ENCODE data around the gene SEC11A. TPM values are rescaled to one million over a fixed set of nuclear protein-coding genes. Genes with fewer than 3 reads are reported as not detected.

Gene SEC11A
- total RNA-seq, 3 donors from 2014 or later (not counting 1 experiment from before 2014, with no cell fraction given) = 78.7 to 89.3 (median 81.8) TPM

- H3K27ac ChIP-seq (ENCODE audit: low read length) = no peak overlapping the region
- H3K27me3 Mint-ChIP-seq (ENCODE audit: low read depth in 2 of 2) = no peaks in the 10 kb centered on the region
- peak overlapping the region in 1 of 2 donors; percentile 56 for H3K27ac Mint-ChIP-seq
- DNase-seq (no peak), ATAC-seq (no peak)
- intact Hi-C loops (cut with micrococcal nuclease) = no loop called here
- no peak for TF ChIP-seq CTCF (IDR thresholded peaks at IDR 0.05)
- H3K36me3 Mint-ChIP-seq = peaks cover 5% of the 10 kb centered on the region
- H3K9me3 ChIP-seq (ENCODE audit: control insufficient read depth, insufficient read depth, low read length) = no peaks in the 10 kb centered on the region
- H3K9me3 Mint-ChIP-seq = no peaks in the 10 kb centered on the region
- 89% methylated on average over 3 of the region's 3 CpGs for WGBS (ENCODE audit: insufficient coverage)
- H3K27me3 ChIP-seq (ENCODE audit: control insufficient read depth, insufficient read depth, low read length) = no peaks in the 10 kb centered on the region
- peaks cover 2 to 32% of the 10 kb centered on the region in 2 donors for H3K4me1 Mint-ChIP-seq
- peaks cover 58% of the 10 kb centered on the region for H3K36me3 ChIP-seq (ENCODE audit: control insufficient read depth, insufficient read depth, low read length)
- H3K4me1 ChIP-seq (ENCODE audit: control insufficient read depth, insufficient read depth, low read length) = peaks cover 9% of the 10 kb centered on the region
- H3K4me3 ChIP-seq (ENCODE audit: low read length) = no peak overlapping the region
- H3K4me3 Mint-ChIP-seq = no peak overlapping the region
Observed at GRCh38 chr15:84648539-84648938, 67.4 kb downstream of the SEC11A start.

- ATAC-seq = no peak
- no peak for TF ChIP-seq CTCF (IDR thresholded peaks at IDR 0.05)
- H3K4me1 Mint-ChIP-seq = peaks cover 0 to 26% of the 10 kb centered on the region in 2 donors
- intact Hi-C loops (cut with micrococcal nuclease) = no loop called here
- peaks cover 5% of the 10 kb centered on the region for H3K36me3 Mint-ChIP-seq
- DNase-seq = no peak
- Histone ChIP-seq H3K27ac (ENCODE audit: low read length) (no peak overlapping the region), H3K4me3 (ENCODE audit: low read length) (no peak overlapping the region), H3K4me1 (ENCODE audit: control insufficient read depth, insufficient read depth, low read length) (peaks cover 1% of the 10 kb centered on the region), H3K36me3 (ENCODE audit: control insufficient read depth, insufficient read depth, low read length) (peaks cover 66% of the 10 kb centered on the region), H3K9me3 (ENCODE audit: control insufficient read depth, insufficient read depth, low read length) (no peaks in the 10 kb centered on the region), H3K27me3 (ENCODE audit: control insufficient read depth, insufficient read depth, low read length) (no peaks in the 10 kb centered on the region)
- H3K4me3 Mint-ChIP-seq = no peak overlapping the region
- no peaks in the 10 kb centered on the region for H3K27me3 Mint-ChIP-seq (ENCODE audit: low read depth in 2 of 2)
- no peaks in the 10 kb centered on the region for H3K9me3 Mint-ChIP-seq
- H3K27ac Mint-ChIP-seq = peak overlapping the region; percentile 6 to 56
Observed at GRCh38 chr15:84647726-84648125, 68.2 kb downstream of the SEC11A start.

- Mint-ChIP-seq H3K27me3 (ENCODE audit: low read depth in 2 of 2) (no peaks in the 10 kb centered on the region), H3K4me1 (peaks cover 0 to 15% of the 10 kb centered on the region in 2 donors), H3K4me3 (no peak overlapping the region), H3K9me3 (no peaks in the 10 kb centered on the region), H3K36me3 (peaks cover 5% of the 10 kb centered on the region), H3K27ac (peak overlapping the region; percentile 29 to 48)
- Histone ChIP-seq H3K27me3 (ENCODE audit: control insufficient read depth, insufficient read depth, low read length) (no peaks in the 10 kb centered on the region), H3K27ac (ENCODE audit: low read length) (no peak overlapping the region), H3K36me3 (ENCODE audit: control insufficient read depth, insufficient read depth, low read length) (peaks cover 73% of the 10 kb centered on the region), H3K4me3 (ENCODE audit: low read length) (no peak overlapping the region), H3K4me1 (ENCODE audit: control insufficient read depth, insufficient read depth, low read length) (no peaks in the 10 kb centered on the region), H3K9me3 (ENCODE audit: control insufficient read depth, insufficient read depth, low read length) (no peaks in the 10 kb centered on the region)
- intact Hi-C loops (cut with micrococcal nuclease) = no loop called here
- ATAC-seq (no peak), DNase-seq (no peak)
- WGBS (ENCODE audit: insufficient coverage) = 97% methylated on average over 10 of the region's 10 CpGs
- TF ChIP-seq CTCF (IDR thresholded peaks at IDR 0.05) = no peak
Observed at GRCh38 chr15:84645997-84646396, 69.9 kb downstream of the SEC11A start.

- Histone ChIP-seq H3K4me1 (ENCODE audit: control insufficient read depth, insufficient read depth, low read length) (no peaks in the 10 kb centered on the region), H3K27ac (ENCODE audit: low read length) (no peak overlapping the region), H3K36me3 (ENCODE audit: control insufficient read depth, insufficient read depth, low read length) (peaks cover 78% of the 10 kb centered on the region), H3K9me3 (ENCODE audit: control insufficient read depth, insufficient read depth, low read length) (no peaks in the 10 kb centered on the region), H3K4me3 (ENCODE audit: low read length) (no peak overlapping the region), H3K27me3 (ENCODE audit: control insufficient read depth, insufficient read depth, low read length) (no peaks in the 10 kb centered on the region)
- Mint-ChIP-seq H3K27me3 (ENCODE audit: low read depth in 2 of 2) (no peaks in the 10 kb centered on the region), H3K4me1 (peaks cover 0 to 15% of the 10 kb centered on the region in 2 donors), H3K9me3 (no peaks in the 10 kb centered on the region), H3K4me3 (no peak overlapping the region), H3K27ac (peak overlapping the region in 1 of 2 donors; percentile 48), H3K36me3 (peaks cover 5% of the 10 kb centered on the region)
- no peak for TF ChIP-seq CTCF (IDR thresholded peaks at IDR 0.05)
- WGBS (ENCODE audit: insufficient coverage) = 96% methylated on average over 10 of the region's 10 CpGs
- DNase-seq = no peak
- ATAC-seq = no peak
- intact Hi-C loops (cut with micrococcal nuclease) = no loop called here
Observed at GRCh38 chr15:84645496-84645895, 70.4 kb downstream of the SEC11A start.

Data from natural killer cell (primary cell).